Body of pancreas (tissue), 4 donors: ENCODE measurements around the gene INCENP.

Experiments
- CTCF ChIP-seq, 7 experiments: fragments of 450-650 bp in 4 of 7; fragments of 200-600 bp in 3 of 7; sonication (generic) in 3 of 7; IDR thresholded peaks; one replicate each; pipeline ENCODE4 v1.5.1; 2016 to 2019; ENCODE audit warnings: antibody characterized with exemption in 7 of 7
- POLR2A ChIP-seq, 3 donors: fragments of 450-650 bp; IDR thresholded peaks; one replicate each; pipeline ENCODE4 v1.6.1; 2016; ENCODE audit warnings: antibody characterized with exemption in 3 of 3, mild to moderate bottlenecking in 2 of 3

- TF ChIP-seq CTCF (IDR thresholded peaks at IDR 0.05) (no peak), POLR2A (IDR thresholded peaks at IDR 0.05) (no peak)
Observed at GRCh38 chr11:62152245-62153086, 28.7 kb downstream of the INCENP start.
